Kidney (tissue), 14 donors: ENCODE measurements around the gene GLIPR2. TPM values are rescaled to one million over a fixed set of nuclear protein-coding genes. Genes with fewer than 3 reads are reported as not detected.

ENCODE experiments used
- DNase-seq, 5 donors: peaks; one replicate each; pipeline ENCODE4 v3.0.0-alpha.2; 2013 to 2020
- FAIRE-seq: peaks from 2 replicates; lab custom pipeline; 2012; peaks lifted over from hg19 to GRCh38; lab: Jason Lieb, UNC
- H3K27ac ChIP-seq, 2 donors: one replicate each; pipeline ENCODE4 v1.7.0; 2013; ENCODE audit warnings: low read depth in 2 of 2, low read length in 2 of 2, inconsistent platforms in 1 of 2
- H3K27me3 ChIP-seq: one replicate; pipeline ENCODE4 v1.7.1; 2013; ENCODE audit warnings: low read length, inconsistent platforms; ENCODE audit not compliant: control insufficient read depth, insufficient read depth
- H3K36me3 ChIP-seq, 3 donors: one replicate each; pipeline versions ENCODE4 v1.7.0 to v1.7.1; 2013; ENCODE audit warnings: low read length in 3 of 3, control low read depth in 1 of 3, inconsistent platforms in 1 of 3; ENCODE audit not compliant: insufficient read depth in 3 of 3, control insufficient read depth in 2 of 3
- H3K4me1 ChIP-seq, 3 donors: one replicate each; pipeline versions ENCODE4 v1.7.0 to v1.7.1; 2013; ENCODE audit warnings: low read length in 3 of 3, inconsistent platforms in 1 of 3, low read depth in 1 of 3; ENCODE audit not compliant: control insufficient read depth in 2 of 3, insufficient read depth in 2 of 3
- H3K4me3 ChIP-seq, 3 donors: one replicate each; pipeline versions ENCODE4 v1.7.0 to v1.8.1; 2013; ENCODE audit warnings: low read length in 3 of 3, control low read depth in 1 of 3, inconsistent platforms in 1 of 3
- H3K9ac ChIP-seq, 3 donors: one replicate each; pipeline versions ENCODE4 v1.7.0 to v1.7.1; 2013; ENCODE audit warnings: low read length in 3 of 3, control low read depth in 1 of 3, inconsistent platforms in 1 of 3
- H3K9me3 ChIP-seq, 3 donors: one replicate each; pipeline versions ENCODE4 v1.7.0 to v1.7.1; 2013; ENCODE audit warnings: low read length in 3 of 3, control low read depth in 1 of 3, inconsistent platforms in 1 of 3; ENCODE audit not compliant: control insufficient read depth in 2 of 3, insufficient read depth in 1 of 3
- CTCF ChIP-seq: IDR thresholded peaks from 3 replicates; pipeline ENCODE4 v1.5.1; 2012; ENCODE audit warnings: mild to moderate bottlenecking, moderate library complexity, borderline replicate concordance; ENCODE audit not compliant: insufficient read depth; ENCODE audit errors: extremely low read depth
- intact Hi-C: fragments of 100-400 bp; cut with DNase I; formaldehyde crosslinking; loops from one replicate; pipeline ENCODE4 v1.11.1; 2022
- polyA plus RNA-seq: library from polyadenylated mRNA; stranded (reverse); fragments of 350-450 nt; fragmentation: Illumina TruSeq; extraction: RNeasy Lipid Tissue Mini Kit (QIAGEN cat#74804); gene quantifications from one replicate; pipeline ENCODE4 v1.2.3, GENCODE V29; 2014; ENCODE audit warnings: low read depth, low replicate concordance; ENCODE audit not compliant: insufficient read depth
- total RNA-seq: library from RNA; stranded (reverse); fragmentation: NEBNext Ultra II Directional; extraction: Animal tissue kit (Norgen Biotek cat#: 25700); gene quantifications from one replicate; pipeline ENCODE4 v1.2.1, GENCODE V29; 2021
- donor health status: control.
- donor health status: control.
- donor health status: control.
- donor health status: control.
- donor health status: control.
- donor health status: DM: yes; HTN: yes; CAD: no.
- donor health status: Normal renal cell carcinoma (clear cell type).

Gene GLIPR2
- total and polyA plus RNA-seq, 2 donors from 2014 or later, result 8.3 to 19.6 TPM

GRCh38 chr9:36110434-36110833, 26.1 kb upstream of the GLIPR2 start:
- intact Hi-C loops, result loop anchor here (10.0 kb wide), 1 partner anchor 54 kb away; the partner anchor contains the start of gene CCIN
- FAIRE-seq (no peak), DNase-seq (no peak)
- H3K4me3 ChIP-seq, result no peak overlapping the region
- no peak overlapping the region for H3K9ac ChIP-seq
- H3K9me3 ChIP-seq, result no peaks in the 10 kb centered on the region
- no peaks in the 10 kb centered on the region for H3K27me3 ChIP-seq
- H3K27ac ChIP-seq, result no peak overlapping the region
- H3K4me1 ChIP-seq, result no peaks in the 10 kb centered on the region
- TF ChIP-seq CTCF, result no peak
- H3K36me3 ChIP-seq, result no peaks in the 10 kb centered on the region

GRCh38 chr9:36112516-36112915, 24.0 kb upstream of the GLIPR2 start:
- no peaks in the 10 kb centered on the region for H3K4me1 ChIP-seq
- intact Hi-C loops, result loop anchor here (10.0 kb wide), 1 partner anchor 52 kb away; the partner anchor contains the start of gene CCIN
- no peaks in the 10 kb centered on the region for H3K27me3 ChIP-seq
- H3K36me3 ChIP-seq, result no peaks in the 10 kb centered on the region
- no peak for TF ChIP-seq CTCF
- H3K27ac ChIP-seq, result no peak overlapping the region
- DNase-seq, result no peak
- H3K4me3 ChIP-seq, result no peak overlapping the region
- no peaks in the 10 kb centered on the region for H3K9me3 ChIP-seq
- FAIRE-seq, result no peak
- H3K9ac ChIP-seq, result no peak overlapping the region

GRCh38 chr9:36113999-36114398, 22.5 kb upstream of the GLIPR2 start:
- no peak overlapping the region for H3K27ac ChIP-seq
- H3K4me3 ChIP-seq, result no peak overlapping the region
- DNase-seq (no peak), FAIRE-seq (no peak)
- H3K9ac ChIP-seq, result no peak overlapping the region
- intact Hi-C loops, result loop anchor here (10.0 kb wide), 1 partner anchor 51 kb away; the partner anchor contains the start of gene CCIN
- H3K4me1 ChIP-seq, result no peaks in the 10 kb centered on the region
- no peak for TF ChIP-seq CTCF
- no peaks in the 10 kb centered on the region for H3K36me3 ChIP-seq
- no peaks in the 10 kb centered on the region for H3K9me3 ChIP-seq
- H3K27me3 ChIP-seq, result no peaks in the 10 kb centered on the region

- intact Hi-C loops, result loop anchor here (10.0 kb wide), 1 partner anchor 48 kb away; the partner anchor contains the start of gene CCIN
- no peak for FAIRE-seq
- Histone ChIP-seq H3K27me3 (no peaks in the 10 kb centered on the region), H3K4me3 (no peak overlapping the region), H3K9me3 (no peaks in the 10 kb centered on the region), H3K36me3 (peaks cover 0 to 1% (median 0%) of the 10 kb centered on the region in 3 donors), H3K9ac (no peak overlapping the region), H3K4me1 (no peaks in the 10 kb centered on the region), H3K27ac (no peak overlapping the region)
- DNase-seq, result no peak
- TF ChIP-seq CTCF, result no peak
Observed at GRCh38 chr9:36116593-36116992, 19.9 kb upstream of the GLIPR2 start.
